HFF-Myc (cell line): ENCODE data around the gene MCC.
A peak's percentile ranks its signal among the peaks of the same experiment; 100 is the strongest.

Experiments
- DNase-seq: peaks from one replicate; pipeline ENCODE4 v3.0.0-alpha.2; 2011; ENCODE audit warnings: low read depth; ENCODE audit errors: extremely low read depth
- H3K4me3 ChIP-seq: replicated peaks from 2 replicates; pipeline ENCODE4 v1.5.1; 2011; ENCODE audit warnings: low read depth, mild to moderate bottlenecking, control low read depth, low read length
- TF ChIP-seq, protein P1 (sequence below): IDR thresholded peaks from 2 replicates; pipeline ENCODE4 v1.5.1; 2012; ENCODE audit warnings: mild to moderate bottlenecking, low read depth, low read length, control low read depth; ENCODE audit errors: missing control alignments

MCC gene

GRCh38 chr5:113147101-113147508, 341.1 kb downstream of the MCC start:
- TF ChIP-seq, protein P1, sequence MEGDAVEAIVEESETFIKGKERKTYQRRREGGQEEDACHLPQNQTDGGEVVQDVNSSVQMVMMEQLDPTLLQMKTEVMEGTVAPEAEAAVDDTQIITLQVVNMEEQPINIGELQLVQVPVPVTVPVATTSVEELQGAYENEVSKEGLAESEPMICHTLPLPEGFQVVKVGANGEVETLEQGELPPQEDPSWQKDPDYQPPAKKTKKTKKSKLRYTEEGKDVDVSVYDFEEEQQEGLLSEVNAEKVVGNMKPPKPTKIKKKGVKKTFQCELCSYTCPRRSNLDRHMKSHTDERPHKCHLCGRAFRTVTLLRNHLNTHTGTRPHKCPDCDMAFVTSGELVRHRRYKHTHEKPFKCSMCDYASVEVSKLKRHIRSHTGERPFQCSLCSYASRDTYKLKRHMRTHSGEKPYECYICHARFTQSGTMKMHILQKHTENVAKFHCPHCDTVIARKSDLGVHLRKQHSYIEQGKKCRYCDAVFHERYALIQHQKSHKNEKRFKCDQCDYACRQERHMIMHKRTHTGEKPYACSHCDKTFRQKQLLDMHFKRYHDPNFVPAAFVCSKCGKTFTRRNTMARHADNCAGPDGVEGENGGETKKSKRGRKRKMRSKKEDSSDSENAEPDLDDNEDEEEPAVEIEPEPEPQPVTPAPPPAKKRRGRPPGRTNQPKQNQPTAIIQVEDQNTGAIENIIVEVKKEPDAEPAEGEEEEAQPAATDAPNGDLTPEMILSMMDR = no peak
- no peak overlapping the region for H3K4me3 ChIP-seq
- DNase-seq = peak; percentile 29

DNA sequence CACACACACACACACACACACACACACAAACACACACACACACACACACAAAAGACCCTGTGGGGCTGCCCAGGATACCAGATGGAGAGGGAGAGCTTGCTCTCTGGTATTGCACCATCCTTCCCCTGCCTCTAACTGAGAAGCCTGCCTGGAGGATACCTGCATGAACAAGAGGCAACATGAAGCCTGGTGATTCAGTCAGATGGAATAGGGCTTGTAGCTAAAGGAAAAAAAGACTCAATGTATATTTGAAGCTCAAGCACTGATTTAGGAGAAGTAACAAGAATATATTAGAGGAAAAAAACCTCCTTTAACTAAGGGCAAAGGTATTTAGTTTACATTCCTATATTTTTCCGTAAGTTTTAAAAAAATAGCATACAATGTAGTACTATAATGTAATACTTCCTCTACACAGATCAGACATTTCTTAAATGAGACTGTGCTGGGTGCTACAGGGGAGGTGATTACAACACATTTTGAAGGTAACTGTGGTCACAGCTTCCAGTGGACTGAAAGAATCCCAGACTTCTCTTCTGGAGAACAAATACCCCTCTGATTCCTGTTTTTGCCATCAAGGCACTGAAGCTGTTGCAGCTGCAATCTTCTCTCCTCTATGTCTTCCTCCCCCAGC, 342.4 kb downstream of the MCC start:
- DNase-seq = no peak
- no peak overlapping the region for H3K4me3 ChIP-seq
- TF ChIP-seq, protein P1 = no peak

DNA sequence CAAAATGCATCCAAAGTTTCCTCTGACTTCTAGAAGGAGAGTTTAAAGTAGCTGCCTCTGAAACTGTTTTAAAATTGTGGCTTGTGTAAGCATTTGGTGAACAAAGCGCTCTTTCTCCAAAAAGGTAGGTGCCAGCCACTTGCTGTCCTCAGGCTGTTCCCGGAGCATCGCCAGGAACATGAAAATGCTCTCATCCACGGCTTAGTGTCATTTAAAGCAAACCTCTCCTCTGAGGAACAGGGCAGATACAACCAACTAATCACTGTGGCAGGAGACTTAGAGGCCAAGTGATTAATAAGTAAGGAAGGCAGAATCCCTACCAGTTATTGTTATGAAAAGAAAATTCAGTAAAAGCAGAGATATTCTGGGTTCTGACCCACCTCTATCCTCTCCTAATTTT, 346.1 kb downstream of the MCC start:
- no peak for DNase-seq
- no peak overlapping the region for H3K4me3 ChIP-seq
- TF ChIP-seq, protein P1 = no peak

DNA sequence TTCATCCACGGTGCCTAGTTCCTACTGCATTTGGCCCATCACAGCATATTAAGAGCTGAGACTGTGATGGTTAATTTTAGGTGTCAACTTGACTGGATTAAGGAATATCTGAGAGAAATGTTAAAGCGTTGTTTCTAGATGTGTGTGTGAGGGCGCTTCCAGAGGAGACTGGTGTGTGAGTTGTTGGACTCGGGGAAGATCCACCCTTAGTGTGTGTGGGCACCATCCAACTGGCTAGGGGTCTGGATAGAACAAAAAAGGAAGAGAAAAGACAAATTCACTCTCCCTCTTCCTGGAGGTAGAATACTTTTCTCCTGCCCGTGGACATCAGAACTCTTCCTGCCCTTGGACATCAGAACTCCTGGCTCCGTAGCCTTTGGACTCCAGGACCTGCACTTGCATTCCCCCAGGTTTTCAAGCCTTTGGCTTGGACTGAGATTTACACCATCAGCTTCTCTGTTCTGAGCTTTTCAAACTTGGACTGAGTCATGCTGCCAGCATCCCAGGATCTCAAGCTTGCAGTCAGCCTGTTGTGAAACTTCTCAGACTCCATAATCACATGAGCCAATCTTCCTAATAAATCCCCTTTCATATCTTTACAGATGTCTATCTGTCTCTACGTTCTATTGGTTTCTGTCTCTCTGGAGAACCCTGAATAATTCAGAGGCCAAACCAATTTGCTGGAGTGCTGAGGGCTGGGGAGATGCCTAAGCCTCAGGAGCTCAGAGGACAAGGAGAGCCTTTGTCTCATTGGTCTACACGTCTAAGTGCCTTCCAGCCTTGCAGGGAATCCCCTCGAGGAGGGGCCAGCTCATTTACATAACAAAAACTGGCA, 347.2 kb downstream of the MCC start:
- TF ChIP-seq, protein P1 = no peak
- DNase-seq = no peak

GRCh38 chr5:113133211-113133975, 354.9 kb downstream of the MCC start:
- no peak overlapping the region for H3K4me3 ChIP-seq
- no peak for DNase-seq
- TF ChIP-seq, protein P1 = no peak

More for the DNA sequence above, 347.2 kb downstream of the MCC start:
- no peak overlapping the region for H3K4me3 ChIP-seq

DNA sequence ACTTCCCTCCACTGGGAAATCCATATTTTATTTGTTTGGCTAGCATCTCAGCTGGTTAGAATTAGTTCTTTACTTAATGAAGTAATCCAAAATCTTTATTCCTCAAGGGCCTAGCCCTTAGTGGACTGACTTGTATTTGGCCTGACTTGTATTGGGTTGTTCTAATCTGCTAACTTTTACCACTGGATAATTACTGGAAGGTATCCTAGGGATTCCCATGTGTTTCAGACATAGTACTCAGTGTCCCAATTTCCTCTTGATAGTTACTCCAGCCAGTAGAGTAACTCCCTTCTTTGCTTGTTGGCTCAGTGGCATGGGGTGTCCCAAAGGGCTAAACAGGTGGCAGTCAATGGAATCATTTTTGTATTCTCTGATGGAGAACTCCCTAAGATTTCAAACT, 355.7 kb downstream of the MCC start:
- TF ChIP-seq, protein P1 = no peak
- DNase-seq = no peak
- H3K4me3 ChIP-seq = no peak overlapping the region
